Loucy (cell line): ENCODE measurements around the gene SLC9A8.

Experiments used
- CTCF ChIP-seq: fragments of 200-600 bp; sonication (generic); conservative IDR thresholded peaks from 2 replicates; pipeline ENCODE4 v1.5.1; 2014; ENCODE audit warnings: mild to moderate bottlenecking, antibody characterized with exemption, low read length
- EZH2phosphoT487 ChIP-seq: fragments of 200-600 bp; IDR thresholded peaks from 2 replicates; pipeline ENCODE4 v1.6.1; 2018; ENCODE audit warnings: antibody characterized with exemption, mild to moderate bottlenecking, moderate library complexity, borderline replicate concordance

- TF ChIP-seq CTCF, result no peak
- no peak for TF ChIP-seq EZH2phosphoT487
These were observed 70.7 kb downstream of the SLC9A8 start for GRCh38 chr20:49883246-49883802.
